Subcutaneous adipose tissue (tissue), 4 donors: Measurements from ENCODE around the gene PLCG2. TPM values are rescaled to one million over a fixed set of nuclear protein-coding genes. Genes with fewer than 3 reads are reported as not detected.

Experiments used
- CTCF ChIP-seq: fragments of 450-650 bp; IDR thresholded peaks from one replicate; pipeline ENCODE4 v1.5.1; 2016; ENCODE audit warnings: low read depth, mild to moderate bottlenecking, control low read depth, antibody characterized with exemption, moderate library complexity
- total RNA-seq, 4 donors: library from RNA; depleted of rRNA; stranded (reverse); fragments of >200 nt; gene quantifications; one replicate each; pipeline ENCODE4 v1.1.0, GENCODE V29; 2016

PLCG2 gene
- total RNA-seq, 4 donors from 2014 or later = 19.8 to 34.9 (median 23.8) TPM

GRCh38 chr16:81818905-81819304 is 39.8 kb downstream of the PLCG2 start:
- no peak for TF ChIP-seq CTCF

GRCh38 chr16:81821436-81822128 is 42.5 kb downstream of the PLCG2 start:
- no peak for TF ChIP-seq CTCF

GRCh38 chr16:81823111-81823510 is 44.0 kb downstream of the PLCG2 start:
- no peak for TF ChIP-seq CTCF

- TF ChIP-seq CTCF = no peak
These were observed 44.6 kb downstream of the PLCG2 start for GRCh38 chr16:81823734-81824133.

GRCh38 chr16:81826523-81826922 is 47.4 kb downstream of the PLCG2 start:
- TF ChIP-seq CTCF = no peak

GRCh38 chr16:81830845-81831540 is 51.9 kb downstream of the PLCG2 start:
- no peak for TF ChIP-seq CTCF

GRCh38 chr16:81831722-81832126 is 52.6 kb downstream of the PLCG2 start:
- no peak for TF ChIP-seq CTCF
